Mesenchymal stem cell (in vitro differentiated cells and primary cell): Measurements from ENCODE around the gene TMEM121B.

ENCODE experiments used
- DNase-seq: peaks from one replicate; pipeline ENCODE4 v3.0.0-alpha.2; 2013
- H2AFZ ChIP-seq: one replicate; pipeline ENCODE4 v1.6.1; 2013; ENCODE audit warnings: low read depth, mild to moderate bottlenecking, control low read depth, inconsistent platforms, low read length, moderate library complexity
- H2AK5ac ChIP-seq: 2 replicates; pipeline ENCODE4 v1.6.1; 2013; ENCODE audit warnings: low read length, moderate library complexity, mild to moderate bottlenecking, inconsistent platforms; ENCODE audit not compliant: severe bottlenecking
- H2BK120ac ChIP-seq: one replicate; pipeline ENCODE4 v1.6.1; 2013; ENCODE audit warnings: low read depth, mild to moderate bottlenecking, inconsistent platforms, low read length, moderate library complexity
- H2BK12ac ChIP-seq, 2 experiments: one replicate each; pipeline ENCODE4 v1.6.1; 2013; ENCODE audit warnings: inconsistent platforms in 2 of 2, low read length in 2 of 2, mild to moderate bottlenecking in 2 of 2, moderate library complexity in 2 of 2, control low read depth in 1 of 2
- H2BK15ac ChIP-seq: one replicate; pipeline ENCODE4 v1.6.1; 2013; ENCODE audit warnings: mild to moderate bottlenecking, low read depth, inconsistent platforms; ENCODE audit not compliant: poor library complexity, severe bottlenecking
- H2BK5ac ChIP-seq: 2 replicates; pipeline ENCODE4 v1.6.1; 2013; ENCODE audit warnings: low read depth, mild to moderate bottlenecking, low read length, control low read depth, inconsistent platforms; ENCODE audit not compliant: poor library complexity, severe bottlenecking
- H3K14ac ChIP-seq, 2 experiments: one replicate each; pipeline ENCODE4 v1.6.1; 2013; ENCODE audit warnings: inconsistent platforms in 2 of 2, low read length in 2 of 2, control low read depth in 1 of 2, mild to moderate bottlenecking in 1 of 2, moderate library complexity in 1 of 2
- H3K18ac ChIP-seq, 2 experiments: one replicate each; pipeline ENCODE4 v1.6.1; 2013; ENCODE audit warnings: inconsistent platforms in 2 of 2, low read length in 2 of 2, control low read depth in 1 of 2, low read depth in 1 of 2, mild to moderate bottlenecking in 1 of 2
- H3K23ac ChIP-seq, 2 experiments: one replicate each; pipeline ENCODE4 v1.6.1; 2013; ENCODE audit warnings: inconsistent platforms in 2 of 2, low read length in 2 of 2, mild to moderate bottlenecking in 2 of 2, moderate library complexity in 2 of 2, control low read depth in 1 of 2
- H3K27ac ChIP-seq: 2 replicates; pipeline ENCODE4 v1.5.1; 2013; ENCODE audit warnings: mild to moderate bottlenecking, moderate library complexity, low read length, control low read depth, inconsistent platforms; ENCODE audit not compliant: poor library complexity, severe bottlenecking
- H3K27me3 ChIP-seq, 2 experiments: 2 replicates each; pipeline versions ENCODE4 v1.6.1 to v1.7.0; 2013; ENCODE audit warnings: low read length in 2 of 2, mild to moderate bottlenecking in 2 of 2, moderate library complexity in 2 of 2, control low read depth in 1 of 2, inconsistent platforms in 1 of 2; ENCODE audit not compliant: control insufficient read depth in 1 of 2, insufficient read depth in 1 of 2
- H3K36me3 ChIP-seq, 2 experiments: 2 replicates each; pipeline versions ENCODE4 v1.6.1 to v1.7.0; 2013; ENCODE audit warnings: low read length in 2 of 2, control low read depth in 1 of 2, inconsistent platforms in 1 of 2, low read depth in 1 of 2, mild to moderate bottlenecking in 1 of 2; ENCODE audit not compliant: insufficient read depth in 2 of 2, control insufficient read depth in 1 of 2
- H3K4ac ChIP-seq, 2 experiments: one replicate each; pipeline ENCODE4 v1.6.1; 2013; ENCODE audit warnings: inconsistent platforms in 2 of 2, low read length in 2 of 2, mild to moderate bottlenecking in 2 of 2, moderate library complexity in 2 of 2, control low read depth in 1 of 2, low read depth in 1 of 2
- H3K4me1 ChIP-seq: 2 replicates; pipeline ENCODE4 v1.6.1; 2013; ENCODE audit warnings: low read depth, low read length, control low read depth; ENCODE audit not compliant: control insufficient read depth, insufficient read depth
- H3K4me2 ChIP-seq: 2 replicates; pipeline ENCODE4 v1.6.1; 2013; ENCODE audit warnings: low read length, mild to moderate bottlenecking, inconsistent platforms; ENCODE audit not compliant: poor library complexity, severe bottlenecking
- H3K4me3 ChIP-seq, 2 experiments: 2 replicates each; pipeline versions ENCODE4 v1.5.1 to v1.7.0; 2013; ENCODE audit warnings: low read length in 2 of 2, mild to moderate bottlenecking in 2 of 2, control low read depth in 1 of 2, low read depth in 1 of 2; ENCODE audit not compliant: insufficient read depth in 1 of 2
- H3K79me1 ChIP-seq: replicated peaks from 2 replicates; pipeline ENCODE4 v1.6.1; 2013; ENCODE audit warnings: mild to moderate bottlenecking, control low read depth, low read length, inconsistent platforms; ENCODE audit not compliant: poor library complexity, severe bottlenecking
- H3K9ac ChIP-seq: 2 replicates; pipeline ENCODE4 v1.7.0; 2013; ENCODE audit warnings: mild to moderate bottlenecking, low read length, moderate library complexity
- H3K9me3 ChIP-seq: 2 replicates; pipeline ENCODE4 v1.7.0; 2013; ENCODE audit warnings: mild to moderate bottlenecking, low read length; ENCODE audit not compliant: control insufficient read depth
- H4K8ac ChIP-seq: one replicate; pipeline ENCODE4 v1.6.1; 2013; ENCODE audit warnings: inconsistent platforms, mild to moderate bottlenecking, low read length, moderate library complexity
- H4K91ac ChIP-seq: one replicate; pipeline ENCODE4 v1.6.1; 2013; ENCODE audit warnings: mild to moderate bottlenecking, low read length, inconsistent platforms
- WGBS: methylation state at CpG from one replicate; pipeline ENCODE4 v1.1.7; 2013; ENCODE audit warnings: mixed read lengths; 5-methylcytosine and 5-hydroxymethylcytosine counted together

Gene TMEM121B

DNA sequence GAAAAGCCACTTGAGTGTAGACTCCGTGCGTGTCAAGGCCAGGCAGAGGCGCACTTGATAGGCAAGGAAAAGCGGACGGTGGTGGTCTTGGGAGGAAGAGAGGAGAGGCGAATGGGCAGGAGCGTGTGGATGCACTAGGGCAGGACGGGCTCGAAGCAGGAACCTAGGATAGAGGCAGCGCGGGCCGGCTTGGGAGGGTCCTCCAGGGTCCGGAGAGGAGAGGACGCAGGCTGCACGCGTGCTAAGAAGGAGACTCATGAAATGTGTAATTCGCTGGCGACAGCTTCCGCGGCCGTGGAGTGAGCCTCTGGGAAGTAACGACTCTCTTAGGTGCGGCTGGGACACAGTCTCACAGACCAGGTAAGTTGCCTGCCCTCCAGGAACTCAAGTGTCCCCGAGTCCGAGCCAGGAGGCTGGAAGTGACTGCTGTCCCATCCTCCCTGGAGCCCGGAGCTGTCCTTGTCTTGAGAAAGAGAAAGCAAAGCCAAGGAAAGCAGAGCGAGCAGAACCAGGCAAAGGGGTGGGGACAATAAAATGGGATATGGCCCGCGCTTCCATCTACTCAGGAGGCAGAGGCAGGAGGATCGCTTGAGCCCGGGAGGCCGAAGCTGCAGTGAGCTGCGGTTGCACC, 37.2 kb downstream of the TMEM121B start:
- Histone ChIP-seq H2AFZ (no peak overlapping the region), H2BK5ac (no peak overlapping the region), H2BK120ac (no peak overlapping the region), H3K18ac (no peak overlapping the region), H3K79me1 (peaks cover 14% of the 10 kb centered on the region), H3K9ac (peak overlapping the region; percentile 88), H3K4me3 (peak overlapping the region in 1 of 2 experiments; percentile 87), H3K27me3 (no peaks in the 10 kb centered on the region), H2AK5ac (no peak overlapping the region), H3K4me2 (peak overlapping the region; percentile 89), H3K27ac (no peak overlapping the region), H3K14ac (no peak overlapping the region), H3K4me1 (peaks cover 21% of the 10 kb centered on the region), H2BK15ac (no peak overlapping the region), H3K9me3 (no peaks in the 10 kb centered on the region), H3K4ac (no peak overlapping the region), H4K91ac (no peak overlapping the region), H4K8ac (peak overlapping the region; percentile 84), H3K23ac (no peak overlapping the region), H3K36me3 (no peaks in the 10 kb centered on the region), H2BK12ac (no peak overlapping the region)
- WGBS, result 92% methylated on average over 30 of the region's 33 CpGs
- no peak for DNase-seq

DNA sequence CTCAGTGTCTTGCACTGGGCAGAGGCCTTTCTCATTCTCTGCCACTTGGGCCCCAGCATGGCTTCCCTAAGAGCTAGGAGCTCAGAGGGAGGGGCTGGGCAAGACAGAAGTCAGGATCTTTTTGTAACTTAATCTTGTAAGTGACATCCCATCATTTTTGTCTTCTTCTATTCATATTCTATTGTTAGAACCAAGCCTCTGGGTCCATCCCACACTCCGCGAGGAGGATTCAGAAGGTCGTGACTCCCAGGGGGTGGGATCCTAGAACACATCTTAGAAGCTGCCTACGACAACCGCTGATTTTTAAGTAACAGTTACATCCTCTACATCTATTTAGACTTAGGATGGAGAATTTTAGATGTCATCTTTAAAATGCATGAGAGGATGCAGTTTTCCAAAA, 37.9 kb downstream of the TMEM121B start:
- no peak overlapping the region for H2BK15ac ChIP-seq
- no peak overlapping the region for H3K27ac ChIP-seq
- H3K79me1 ChIP-seq, result peaks cover 14% of the 10 kb centered on the region
- H3K4me1 ChIP-seq, result peaks cover 21% of the 10 kb centered on the region
- no peak overlapping the region for H3K14ac ChIP-seq
- H4K8ac ChIP-seq, result no peak overlapping the region
- no peak overlapping the region for H2BK5ac ChIP-seq
- H3K27me3 ChIP-seq, result no peaks in the 10 kb centered on the region
- H3K4me2 ChIP-seq, result no peak overlapping the region
- H2AFZ ChIP-seq, result no peak overlapping the region
- H3K36me3 ChIP-seq, result no peaks in the 10 kb centered on the region
- H2BK120ac ChIP-seq, result no peak overlapping the region
- H4K91ac ChIP-seq, result no peak overlapping the region
- H3K18ac ChIP-seq, result no peak overlapping the region
- no peaks in the 10 kb centered on the region for H3K9me3 ChIP-seq
- no peak for DNase-seq
- no peak overlapping the region for H3K9ac ChIP-seq
- H3K4ac ChIP-seq, result no peak overlapping the region
- no peak overlapping the region for H2AK5ac ChIP-seq
- no peak overlapping the region for H3K4me3 ChIP-seq
- H3K23ac ChIP-seq, result no peak overlapping the region
- WGBS, result 97% methylated on average over 3 of the region's 5 CpGs
- H2BK12ac ChIP-seq, result no peak overlapping the region

DNA sequence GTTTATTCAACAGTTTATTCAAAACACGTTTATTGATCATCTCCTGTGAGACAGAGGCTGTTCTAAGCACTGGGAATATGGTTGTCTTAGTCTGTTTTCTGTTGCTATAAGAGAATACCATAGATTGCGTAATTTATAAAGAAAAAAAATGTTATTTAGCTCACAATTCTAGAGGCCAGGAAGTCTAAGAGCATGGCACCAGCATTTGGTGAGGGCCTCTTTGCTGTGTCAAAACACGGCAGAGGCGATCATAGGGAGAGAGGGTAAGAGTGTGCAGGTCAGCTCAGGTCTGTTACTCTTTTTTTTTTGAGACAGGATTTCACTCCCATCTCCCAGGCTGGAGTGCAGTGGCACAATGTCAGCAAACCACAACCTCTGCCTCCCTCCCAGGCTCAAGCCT, 41.6 kb downstream of the TMEM121B start:
- H3K23ac ChIP-seq, result no peak overlapping the region
- peaks cover 14% of the 10 kb centered on the region for H3K4me1 ChIP-seq
- no peak overlapping the region for H2BK15ac ChIP-seq
- H3K18ac ChIP-seq, result no peak overlapping the region
- no peak overlapping the region for H3K9ac ChIP-seq
- no peak overlapping the region for H2BK12ac ChIP-seq
- no peak overlapping the region for H2BK120ac ChIP-seq
- H3K79me1 ChIP-seq, result no peaks in the 10 kb centered on the region
- no peak overlapping the region for H2BK5ac ChIP-seq
- H3K14ac ChIP-seq, result no peak overlapping the region
- 100% methylated on average over 3 of the region's 4 CpGs for WGBS
- H2AFZ ChIP-seq, result no peak overlapping the region
- DNase-seq, result no peak
- no peak overlapping the region for H3K4ac ChIP-seq
- H3K9me3 ChIP-seq, result no peaks in the 10 kb centered on the region
- no peak overlapping the region for H2AK5ac ChIP-seq
- no peaks in the 10 kb centered on the region for H3K27me3 ChIP-seq
- no peak overlapping the region for H4K8ac ChIP-seq
- H3K4me2 ChIP-seq, result no peak overlapping the region
- H4K91ac ChIP-seq, result no peak overlapping the region
- no peak overlapping the region for H3K27ac ChIP-seq
- no peak overlapping the region for H3K4me3 ChIP-seq
- H3K36me3 ChIP-seq, result no peaks in the 10 kb centered on the region

DNA sequence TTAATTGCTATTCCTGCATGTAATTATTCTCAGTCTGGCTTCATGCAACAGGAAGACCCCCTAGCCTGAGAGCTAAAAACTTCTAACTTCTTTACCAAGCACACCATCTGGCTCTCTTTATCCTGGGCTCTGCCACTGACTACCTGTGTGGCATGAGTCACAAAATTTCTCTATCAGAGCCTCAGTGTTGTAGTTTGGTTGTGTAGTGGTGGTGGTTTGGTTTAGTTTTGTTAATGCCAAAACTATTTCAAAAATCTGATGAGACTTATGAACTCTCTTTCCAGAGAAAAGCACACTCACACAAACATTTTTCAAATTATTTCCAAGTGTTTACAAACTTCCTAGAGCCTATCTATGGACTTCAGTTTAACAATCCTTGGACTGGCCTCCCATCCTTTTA, 43.9 kb downstream of the TMEM121B start:
- Histone ChIP-seq H3K9me3 (no peaks in the 10 kb centered on the region), H2BK120ac (no peak overlapping the region), H4K91ac (no peak overlapping the region), H2BK12ac (no peak overlapping the region), H2BK5ac (no peak overlapping the region), H3K4me2 (no peak overlapping the region), H3K18ac (no peak overlapping the region), H2BK15ac (no peak overlapping the region), H4K8ac (no peak overlapping the region), H2AK5ac (no peak overlapping the region), H3K36me3 (no peaks in the 10 kb centered on the region), H3K27ac (peak overlapping the region; percentile 29), H3K79me1 (no peaks in the 10 kb centered on the region), H3K14ac (no peak overlapping the region), H2AFZ (no peak overlapping the region), H3K9ac (peak overlapping the region; percentile 32), H3K27me3 (no peaks in the 10 kb centered on the region), H3K4me1 (peaks cover 10% of the 10 kb centered on the region), H3K23ac (no peak overlapping the region), H3K4ac (no peak overlapping the region), H3K4me3 (no peak overlapping the region)
- DNase-seq, result peak; percentile 37
